Lower leg skin (tissue), 3 donors: ENCODE measurements around the gene MAP4K3.
"Not testable (repeated sequence)": the region's sequence is repeated elsewhere in the genome, so short reads cannot be mapped to it uniquely, and the experiment has no call there.

ENCODE experiments used
- CTCF ChIP-seq, 3 donors: fragments of 450-650 bp; IDR thresholded peaks; one replicate each; pipeline ENCODE4 v1.5.1; 2016; ENCODE audit warnings: antibody characterized with exemption in 3 of 3, mild to moderate bottlenecking in 3 of 3, moderate library complexity in 2 of 3
- POLR2A ChIP-seq, 2 donors: fragments of 450-650 bp; IDR thresholded peaks; one replicate each; pipeline ENCODE4 v1.6.1; 2016 to 2017; ENCODE audit warnings: antibody characterized with exemption in 2 of 2, mild to moderate bottlenecking in 1 of 2, moderate library complexity in 1 of 2

DNA sequence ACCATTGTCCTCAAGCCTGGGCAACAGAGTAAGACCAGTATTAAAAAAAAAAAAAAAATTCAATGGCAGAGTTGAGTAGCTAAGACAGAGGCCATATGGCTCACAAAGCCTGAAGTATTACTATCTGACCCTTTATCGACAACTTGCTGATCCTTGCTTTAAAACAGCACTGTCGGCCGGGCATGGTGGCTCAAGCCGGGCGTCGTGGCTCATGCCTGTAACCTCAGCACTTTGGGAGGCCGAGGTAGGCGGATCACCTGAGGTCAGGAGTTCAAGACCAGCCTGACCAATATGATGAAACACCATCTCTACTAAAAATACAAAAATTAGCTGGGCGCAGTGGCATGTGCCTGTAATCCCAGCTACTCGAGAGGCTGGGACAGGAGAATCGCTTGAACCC is 53.0 kb downstream of the MAP4K3 start:
- TF ChIP-seq POLR2A, CTCF (IDR thresholded peaks at IDR 0.05): not testable (repeated sequence)
